ENCODE data around the gene HS3ST2. TPM values are rescaled to one million over a fixed set of nuclear protein-coding genes. Genes with fewer than 3 reads are reported as not detected.

HS3ST2 gene
- under 1 TPM; 0.08 TPM for polyA plus RNA-seq

- WGBS, 2 donors: 2 to 4% methylated on average over 78 to 90 of the region's 90 CpGs
- peaks cover 8 to 16% of the 10 kb centered on the region in 2 donors for H3K27me3 ChIP-seq (ENCODE audit: control insufficient read depth in 1 of 2, insufficient read depth in 2 of 2, low read length in 2 of 2)
- no peaks in the 10 kb centered on the region for H3K9me3 ChIP-seq (ENCODE audit: control insufficient read depth in 2 of 2, insufficient read depth in 1 of 2, low read depth in 1 of 2, low read length in 1 of 2)
- no peak within 1 kb of the TSS for H3K27ac ChIP-seq (ENCODE audit: low read depth in 2 of 2, low read length in 1 of 2)
- H3K36me3 ChIP-seq (ENCODE audit: control insufficient read depth in 2 of 2, insufficient read depth in 2 of 2, low read length in 1 of 2): no peaks in the 10 kb centered on the region
- H3K4me3 ChIP-seq (ENCODE audit: low read depth in 1 of 2, low read length in 2 of 2): peak within 1 kb of the TSS; percentile 22 to 24
- peaks cover 11 to 12% of the 10 kb centered on the region in 2 donors for H3K4me1 ChIP-seq (ENCODE audit: control insufficient read depth in 2 of 2, insufficient read depth in 2 of 2, low read length in 1 of 2)
Observed at GRCh38 chr16:22813948-22814710, at the start of gene HS3ST2. Gene HS3ST2, plus strand, starts transcription at chr16:22814162. Its CDS starts 449 bp downstream, at chr16:22814611.

DNA sequence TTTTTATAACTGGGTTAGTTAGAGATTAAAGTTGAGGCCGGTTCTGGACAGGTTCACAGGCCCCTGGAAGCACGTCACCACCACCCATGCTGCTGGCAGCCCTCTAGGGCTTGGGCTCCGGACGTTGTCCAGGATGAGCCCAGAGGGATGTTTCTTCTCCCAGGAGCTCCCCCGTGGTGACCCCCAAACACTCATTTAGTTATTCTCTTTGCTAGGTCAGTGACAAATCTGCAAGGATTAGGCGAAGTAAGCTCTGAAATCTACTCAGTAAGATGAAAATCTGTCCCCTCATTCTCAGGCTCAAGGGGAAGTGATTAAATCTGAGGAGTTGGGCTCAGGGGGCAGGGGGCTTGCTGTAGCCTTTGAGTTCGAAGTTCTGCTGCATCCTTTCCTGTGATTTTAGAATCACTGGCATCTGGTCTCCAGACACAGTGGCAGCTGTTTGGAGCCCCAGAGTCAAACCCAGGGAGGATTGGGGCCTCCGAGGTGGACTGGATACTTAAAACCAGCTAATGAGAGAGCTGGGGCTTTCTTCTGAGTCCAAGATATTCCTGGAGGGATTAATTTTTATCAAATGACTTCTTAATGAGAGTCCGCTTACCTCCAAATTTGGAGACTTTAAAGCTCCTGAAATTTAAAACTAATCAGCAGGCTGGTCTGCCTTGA lies 49.2 kb upstream of the HS3ST2 start:
- H3K4me3 ChIP-seq (ENCODE audit: low read depth in 1 of 2, low read length in 2 of 2): no peak overlapping the region
- 39 to 49% methylated on average over 9 of the region's 9 CpGs for WGBS, 2 donors
- H3K27ac ChIP-seq (ENCODE audit: low read depth in 2 of 2, low read length in 1 of 2): peak overlapping the region in 1 of 2 donors; percentile 11

DNA sequence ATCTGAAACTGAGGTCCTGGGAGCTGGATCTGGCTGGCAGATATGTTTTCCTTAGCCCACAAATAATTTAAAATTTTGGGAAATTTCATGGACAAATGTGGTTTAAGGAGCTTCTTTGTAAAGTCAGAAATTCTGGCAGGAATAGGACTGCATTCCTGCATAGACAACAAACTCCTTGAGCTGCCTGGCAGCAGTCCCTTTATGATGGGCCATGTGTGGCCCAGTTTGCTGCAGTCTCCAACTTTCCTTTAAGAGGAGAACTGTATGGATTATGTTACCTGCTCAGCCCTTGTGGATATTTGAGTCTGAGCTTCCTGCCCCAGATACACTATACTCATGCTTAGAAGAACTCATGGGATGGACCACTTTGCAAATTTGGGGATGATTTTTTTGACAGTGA lies 48.5 kb upstream of the HS3ST2 start:
- H3K4me3 ChIP-seq (ENCODE audit: low read depth in 1 of 2, low read length in 2 of 2): no peak overlapping the region

More for the DNA sequence above, 49.2 kb upstream of the HS3ST2 start:
- Histone ChIP-seq H3K4me1 (ENCODE audit: control insufficient read depth in 2 of 2, insufficient read depth in 2 of 2, low read length in 1 of 2) (no peaks in the 10 kb centered on the region), H3K27me3 (ENCODE audit: control insufficient read depth in 1 of 2, insufficient read depth in 2 of 2, low read length in 2 of 2) (no peaks in the 10 kb centered on the region), H3K9me3 (ENCODE audit: control insufficient read depth in 2 of 2, insufficient read depth in 1 of 2, low read depth in 1 of 2, low read length in 1 of 2) (no peaks in the 10 kb centered on the region), H3K36me3 (ENCODE audit: control insufficient read depth in 2 of 2, insufficient read depth in 2 of 2, low read length in 1 of 2) (no peaks in the 10 kb centered on the region)

DNA sequence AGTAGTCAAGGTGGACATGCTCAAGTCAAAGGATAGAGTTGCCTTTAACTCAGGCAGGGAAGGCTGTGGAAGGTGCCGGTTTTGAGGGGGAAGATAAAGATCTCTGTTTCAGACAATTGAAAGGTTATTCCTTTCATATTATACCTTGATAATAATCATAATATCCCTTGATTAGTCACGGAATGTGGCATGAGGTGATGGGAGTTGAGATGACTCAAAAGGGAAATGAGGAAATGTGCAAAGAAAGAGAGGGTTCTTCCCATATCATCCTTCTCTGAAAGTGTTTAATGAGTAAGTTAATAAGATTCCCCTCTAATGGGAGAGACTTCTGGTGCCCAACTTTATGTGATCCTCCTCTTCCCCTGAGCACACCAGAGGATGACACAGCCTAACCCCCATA lies 43.1 kb upstream of the HS3ST2 start:
- WGBS, 2 donors: 62 to 66% methylated on average over 2 of the region's 2 CpGs
- no peaks in the 10 kb centered on the region for H3K9me3 ChIP-seq (ENCODE audit: control insufficient read depth in 2 of 2, insufficient read depth in 1 of 2, low read depth in 1 of 2, low read length in 1 of 2)

More for the DNA sequence above, 48.5 kb upstream of the HS3ST2 start:
- Histone ChIP-seq H3K9me3 (ENCODE audit: control insufficient read depth in 2 of 2, insufficient read depth in 1 of 2, low read depth in 1 of 2, low read length in 1 of 2) (no peaks in the 10 kb centered on the region), H3K36me3 (ENCODE audit: control insufficient read depth in 2 of 2, insufficient read depth in 2 of 2, low read length in 1 of 2) (no peaks in the 10 kb centered on the region), H3K4me1 (ENCODE audit: control insufficient read depth in 2 of 2, insufficient read depth in 2 of 2, low read length in 1 of 2) (no peaks in the 10 kb centered on the region), H3K27ac (ENCODE audit: low read depth in 2 of 2, low read length in 1 of 2) (no peak overlapping the region), H3K27me3 (ENCODE audit: control insufficient read depth in 1 of 2, insufficient read depth in 2 of 2, low read length in 2 of 2) (no peaks in the 10 kb centered on the region)

DNA sequence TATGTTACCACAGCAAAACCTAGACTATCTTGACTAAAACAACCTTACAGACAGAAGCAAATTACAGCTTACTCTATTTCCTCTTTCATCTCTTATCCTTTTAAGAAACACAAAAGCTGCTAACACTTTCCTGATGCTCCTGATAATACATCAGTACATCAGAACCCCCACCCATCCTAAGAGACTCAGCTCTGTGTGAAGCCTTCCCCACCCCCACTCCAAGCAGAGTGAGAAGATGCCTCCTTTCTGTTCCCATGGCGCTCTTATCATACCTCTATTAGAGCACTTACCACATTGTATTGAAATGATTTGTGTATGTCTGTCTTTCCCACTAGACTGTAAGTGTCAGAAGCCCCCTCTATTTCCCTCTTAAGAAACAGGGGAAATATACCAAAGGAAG lies 42.4 kb upstream of the HS3ST2 start:
- Histone ChIP-seq H3K36me3 (ENCODE audit: control insufficient read depth in 2 of 2, insufficient read depth in 2 of 2, low read length in 1 of 2) (no peaks in the 10 kb centered on the region), H3K9me3 (ENCODE audit: control insufficient read depth in 2 of 2, insufficient read depth in 1 of 2, low read depth in 1 of 2, low read length in 1 of 2) (no peaks in the 10 kb centered on the region)
- WGBS, 2 donors: 63 to 73% methylated on average over 1 of the region's 1 CpG

More for the DNA sequence above, 43.1 kb upstream of the HS3ST2 start:
- H3K4me1 ChIP-seq (ENCODE audit: control insufficient read depth in 2 of 2, insufficient read depth in 2 of 2, low read length in 1 of 2): no peaks in the 10 kb centered on the region
- H3K27me3 ChIP-seq (ENCODE audit: control insufficient read depth in 1 of 2, insufficient read depth in 2 of 2, low read length in 2 of 2): no peaks in the 10 kb centered on the region
- H3K36me3 ChIP-seq (ENCODE audit: control insufficient read depth in 2 of 2, insufficient read depth in 2 of 2, low read length in 1 of 2): no peaks in the 10 kb centered on the region
- H3K4me3 ChIP-seq (ENCODE audit: low read depth in 1 of 2, low read length in 2 of 2): no peak overlapping the region
- H3K27ac ChIP-seq (ENCODE audit: low read depth in 2 of 2, low read length in 1 of 2): no peak overlapping the region

DNA sequence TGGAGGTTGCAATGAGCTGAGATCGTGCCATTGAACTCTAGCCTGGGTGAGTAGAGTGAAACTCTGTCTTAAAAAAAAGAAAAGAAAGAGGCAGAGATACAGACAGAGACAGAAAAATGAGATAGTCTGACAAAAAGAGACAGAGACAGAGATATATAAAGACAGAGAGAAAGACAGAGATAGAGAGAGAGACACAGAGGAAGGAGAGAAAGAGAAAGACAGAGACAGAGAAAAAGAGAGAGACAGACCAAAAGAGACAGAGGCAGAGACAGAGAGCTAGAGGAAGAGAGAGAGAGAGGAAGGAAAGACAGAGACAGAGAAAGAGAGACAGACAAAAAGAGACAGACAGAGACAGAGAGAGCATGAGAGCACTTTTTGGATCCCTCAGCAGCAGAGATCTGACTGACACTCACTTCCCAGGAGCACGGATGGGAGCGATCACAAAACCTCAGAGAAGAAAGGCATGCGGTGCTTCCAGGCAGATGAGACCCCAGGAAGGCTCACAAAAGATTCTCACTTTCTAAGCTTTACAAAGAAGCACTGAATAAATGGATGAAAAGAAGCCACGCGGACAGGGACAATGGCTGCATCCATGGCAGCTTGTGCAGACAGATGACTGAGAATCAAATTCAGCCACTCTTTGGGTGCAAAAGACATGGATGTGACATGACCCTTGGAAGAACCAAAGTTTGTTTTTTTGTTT lies 38.6 kb upstream of the HS3ST2 start:
- no peak overlapping the region for H3K27ac ChIP-seq (ENCODE audit: low read depth in 2 of 2, low read length in 1 of 2)
- no peak overlapping the region for H3K4me3 ChIP-seq (ENCODE audit: low read depth in 1 of 2, low read length in 2 of 2)
- no peaks in the 10 kb centered on the region for H3K27me3 ChIP-seq (ENCODE audit: control insufficient read depth in 1 of 2, insufficient read depth in 2 of 2, low read length in 2 of 2)
- H3K9me3 ChIP-seq (ENCODE audit: control insufficient read depth in 2 of 2, insufficient read depth in 1 of 2, low read depth in 1 of 2, low read length in 1 of 2): no peaks in the 10 kb centered on the region
- H3K4me1 ChIP-seq (ENCODE audit: control insufficient read depth in 2 of 2, insufficient read depth in 2 of 2, low read length in 1 of 2): no peaks in the 10 kb centered on the region
- no peaks in the 10 kb centered on the region for H3K36me3 ChIP-seq (ENCODE audit: control insufficient read depth in 2 of 2, insufficient read depth in 2 of 2, low read length in 1 of 2)
- 36 to 40% methylated on average over 6 of the region's 6 CpGs for WGBS, 2 donors

More for the DNA sequence above, 42.4 kb upstream of the HS3ST2 start:
- no peak overlapping the region for H3K27ac ChIP-seq (ENCODE audit: low read depth in 2 of 2, low read length in 1 of 2)
- H3K4me1 ChIP-seq (ENCODE audit: control insufficient read depth in 2 of 2, insufficient read depth in 2 of 2, low read length in 1 of 2): no peaks in the 10 kb centered on the region
- H3K27me3 ChIP-seq (ENCODE audit: control insufficient read depth in 1 of 2, insufficient read depth in 2 of 2, low read length in 2 of 2): no peaks in the 10 kb centered on the region
- H3K4me3 ChIP-seq (ENCODE audit: low read depth in 1 of 2, low read length in 2 of 2): no peak overlapping the region

DNA sequence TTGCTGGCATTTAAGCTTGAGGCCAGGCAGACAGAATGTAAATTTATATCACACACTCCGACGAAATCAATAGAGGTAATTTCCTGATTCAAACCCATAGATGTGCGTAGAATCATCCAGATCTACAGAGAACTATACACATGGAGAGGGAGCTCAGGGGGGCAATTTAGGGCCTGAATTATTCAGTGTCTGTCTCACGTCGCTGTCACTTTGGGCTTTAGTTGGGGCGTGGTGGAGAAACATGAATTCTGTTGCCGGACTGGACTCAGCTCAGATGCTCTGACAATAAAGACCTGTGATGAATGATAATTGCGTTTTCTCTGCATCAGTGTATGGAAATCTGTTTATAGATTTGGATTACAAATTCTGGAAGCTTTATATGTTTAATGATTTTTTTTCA lies 32.5 kb upstream of the HS3ST2 start:
- Histone ChIP-seq H3K4me1 (ENCODE audit: control insufficient read depth in 2 of 2, insufficient read depth in 2 of 2, low read length in 1 of 2) (no peaks in the 10 kb centered on the region), H3K27ac (ENCODE audit: low read depth in 2 of 2, low read length in 1 of 2) (no peak overlapping the region), H3K36me3 (ENCODE audit: control insufficient read depth in 2 of 2, insufficient read depth in 2 of 2, low read length in 1 of 2) (no peaks in the 10 kb centered on the region), H3K9me3 (ENCODE audit: control insufficient read depth in 2 of 2, insufficient read depth in 1 of 2, low read depth in 1 of 2, low read length in 1 of 2) (no peaks in the 10 kb centered on the region), H3K4me3 (ENCODE audit: low read depth in 1 of 2, low read length in 2 of 2) (no peak overlapping the region), H3K27me3 (ENCODE audit: control insufficient read depth in 1 of 2, insufficient read depth in 2 of 2, low read length in 2 of 2) (no peaks in the 10 kb centered on the region)
- WGBS, 2 donors: 79 to 81% methylated on average over 8 of the region's 8 CpGs

GRCh38 chr16:22782314-22782713 lies 31.6 kb upstream of the HS3ST2 start:
- Histone ChIP-seq H3K36me3 (ENCODE audit: control insufficient read depth in 2 of 2, insufficient read depth in 2 of 2, low read length in 1 of 2) (no peaks in the 10 kb centered on the region), H3K27ac (ENCODE audit: low read depth in 2 of 2, low read length in 1 of 2) (no peak overlapping the region), H3K4me3 (ENCODE audit: low read depth in 1 of 2, low read length in 2 of 2) (no peak overlapping the region), H3K4me1 (ENCODE audit: control insufficient read depth in 2 of 2, insufficient read depth in 2 of 2, low read length in 1 of 2) (no peaks in the 10 kb centered on the region), H3K9me3 (ENCODE audit: control insufficient read depth in 2 of 2, insufficient read depth in 1 of 2, low read depth in 1 of 2, low read length in 1 of 2) (no peaks in the 10 kb centered on the region), H3K27me3 (ENCODE audit: control insufficient read depth in 1 of 2, insufficient read depth in 2 of 2, low read length in 2 of 2) (no peaks in the 10 kb centered on the region)
- WGBS, 2 donors: 35 to 41% methylated on average over 4 of the region's 4 CpGs

- Histone ChIP-seq H3K4me3 (ENCODE audit: low read depth in 1 of 2, low read length in 2 of 2) (no peak overlapping the region), H3K27me3 (ENCODE audit: control insufficient read depth in 1 of 2, insufficient read depth in 2 of 2, low read length in 2 of 2) (no peaks in the 10 kb centered on the region), H3K27ac (ENCODE audit: low read depth in 2 of 2, low read length in 1 of 2) (no peak overlapping the region), H3K9me3 (ENCODE audit: control insufficient read depth in 2 of 2, insufficient read depth in 1 of 2, low read depth in 1 of 2, low read length in 1 of 2) (no peaks in the 10 kb centered on the region), H3K4me1 (ENCODE audit: control insufficient read depth in 2 of 2, insufficient read depth in 2 of 2, low read length in 1 of 2) (no peaks in the 10 kb centered on the region), H3K36me3 (ENCODE audit: control insufficient read depth in 2 of 2, insufficient read depth in 2 of 2, low read length in 1 of 2) (no peaks in the 10 kb centered on the region)
- 68 to 71% methylated on average over 6 of the region's 6 CpGs for whole genome bisulfite sequencing, 2 donors
Observed at GRCh38 chr16:22784690-22785214, 29.2 kb upstream of the HS3ST2 start.

Measured in esophagus (tissue), 2 donors.